GM23338 (cell line): Measurements from ENCODE around the gene STN1. TPM values are rescaled to one million over a fixed set of nuclear protein-coding genes. Genes with fewer than 3 reads are reported as not detected.

Source experiments
- ATAC-seq: fragments of 200-7000 bp; cut with Tn5 transposase; 3 replicates; pipeline ENCODE4 v1.9.1; 2020
- DNase-seq: peaks from one replicate; pipeline ENCODE4 v3.0.0-alpha.2; 2015; ENCODE audit warnings: low spot score
- H2AFZ ChIP-seq: fragments of 200-600 bp; sonication (generic); 2 replicates; pipeline ENCODE4 v1.8.0; 2016; ENCODE audit warnings: antibody characterized with exemption, mild to moderate bottlenecking, moderate library complexity
- H3F3A ChIP-seq: fragments of 200-600 bp; sonication (generic); replicated peaks from 2 replicates; pipeline ENCODE4 v1.8.0; 2017; ENCODE audit warnings: antibody characterized with exemption, mixed run types, low read depth
- H3K27ac ChIP-seq: fragments of 200-600 bp; sonication (generic); 2 replicates; pipeline ENCODE4 v1.6.1; 2016; ENCODE audit warnings: low read depth
- H3K27me3 ChIP-seq: fragments of 200-600 bp; sonication (generic); 2 replicates; pipeline ENCODE4 v1.8.0; 2016; ENCODE audit warnings: mild to moderate bottlenecking, mixed run types, moderate library complexity; ENCODE audit not compliant: insufficient read depth
- H3K36me3 ChIP-seq: fragments of 200-600 bp; sonication (generic); 2 replicates; pipeline ENCODE4 v1.8.0; 2016; ENCODE audit warnings: mild to moderate bottlenecking; ENCODE audit not compliant: insufficient read depth
- H3K4me1 ChIP-seq: fragments of 200-600 bp; sonication (generic); 2 replicates; pipeline ENCODE4 v1.8.0; 2016; ENCODE audit warnings: mild to moderate bottlenecking, moderate library complexity; ENCODE audit not compliant: insufficient read depth
- H3K4me2 ChIP-seq: fragments of 200-600 bp; sonication (generic); 2 replicates; pipeline ENCODE4 v1.7.1; 2017; ENCODE audit warnings: mixed run types
- H3K4me3 ChIP-seq: fragments of 200-600 bp; sonication (generic); 2 replicates; pipeline ENCODE4 v1.6.1; 2016; ENCODE audit warnings: mixed run types
- H3K79me2 ChIP-seq: fragments of 200-600 bp; sonication (generic); replicated peaks from 2 replicates; pipeline ENCODE4 v1.8.0; 2017; ENCODE audit warnings: mild to moderate bottlenecking; ENCODE audit not compliant: insufficient read depth
- H3K9me2 ChIP-seq: fragments of 200-600 bp; sonication (generic); 2 replicates; pipeline ENCODE4 v1.8.0; 2017; ENCODE audit not compliant: insufficient read depth
- H4K20me1 ChIP-seq: fragments of 200-600 bp; sonication (generic); replicated peaks from 2 replicates; pipeline ENCODE4 v1.8.0; 2017; ENCODE audit warnings: mild to moderate bottlenecking; ENCODE audit not compliant: insufficient read depth
- H3K27ac Mint-ChIP-seq: 2 replicates; pipeline ENCODE4 v1.8.0; 2020; ENCODE audit warnings: inconsistent platforms, mild to moderate bottlenecking, moderate library complexity, mixed read lengths
- H3K27me3 Mint-ChIP-seq: 3 replicates; pipeline ENCODE4 v1.8.0; 2022; ENCODE audit warnings: low read depth, mild to moderate bottlenecking, moderate library complexity, mixed read lengths, inconsistent platforms; ENCODE audit not compliant: insufficient read depth, poor library complexity
- H3K36me3 Mint-ChIP-seq: 3 replicates; pipeline ENCODE4 v1.8.0; 2021; ENCODE audit warnings: low read depth, mild to moderate bottlenecking, inconsistent platforms, moderate library complexity, mixed read lengths
- H3K4me1 Mint-ChIP-seq: 3 replicates; pipeline ENCODE4 v1.8.0; 2020; ENCODE audit warnings: mild to moderate bottlenecking, inconsistent platforms, mixed read lengths
- H3K4me3 Mint-ChIP-seq: 3 replicates; pipeline ENCODE4 v1.8.0; 2021; ENCODE audit warnings: moderate library complexity, mild to moderate bottlenecking, inconsistent platforms, mixed read lengths
- H3K9me3 Mint-ChIP-seq: 3 replicates; pipeline ENCODE4 v1.8.0; 2020; ENCODE audit warnings: moderate library complexity, mild to moderate bottlenecking, inconsistent platforms, mixed read lengths
- EZH2 ChIP-seq: fragments of 200-600 bp; sonication (generic); IDR thresholded peaks from one replicate; pipeline ENCODE4 v1.8.0; 2017; ENCODE audit warnings: antibody characterized with exemption, mild to moderate bottlenecking, low read depth; ENCODE audit not compliant: unreplicated experiment
- EZH2phosphoT487 ChIP-seq: fragments of 200-600 bp; sonication (generic); IDR thresholded peaks from one replicate; pipeline ENCODE4 v1.8.1; 2018; ENCODE audit warnings: antibody characterized with exemption; ENCODE audit not compliant: unreplicated experiment
- JUNB ChIP-seq: IDR thresholded peaks from one replicate; pipeline ENCODE4 v1.6.1; 2016; ENCODE audit warnings: antibody characterized with exemption; ENCODE audit not compliant: unreplicated experiment
- NANOG ChIP-seq: IDR thresholded peaks from 2 replicates; pipeline ENCODE4 v1.6.1; 2016; ENCODE audit warnings: antibody characterized with exemption, borderline replicate concordance
- POLR2AphosphoS5 ChIP-seq: IDR thresholded peaks from 2 replicates; pipeline ENCODE4 v1.6.1; 2016; ENCODE audit warnings: antibody characterized with exemption, low read depth
- STAT1 ChIP-seq: IDR thresholded peaks from one replicate; pipeline ENCODE4 v1.6.1; 2016; ENCODE audit warnings: antibody characterized with exemption; ENCODE audit not compliant: unreplicated experiment
- ZNF114 ChIP-seq: fragments of 250-450 bp; sonication (Bioruptor Pico); IDR thresholded peaks from 2 replicates; pipeline ENCODE4 v1.5.0; 2020; ENCODE audit warnings: mild to moderate bottlenecking, moderate library complexity
- polyA plus RNA-seq: library from polyadenylated mRNA; unstranded; fragments of >200 nt; fragmentation: Nextera tagmentation; extraction: Ambion mirVana; gene quantifications from 2 replicates; pipeline ENCODE4 v1.2.1, GENCODE V29; 2016
- total RNA-seq: library from RNA; depleted of rRNA; stranded (reverse); fragments of >200 nt; shearing (Covaris generic); gene quantifications from 2 replicates; pipeline ENCODE4 v1.2.3, GENCODE V29; 2014
- TF ChIP-seq, protein P1 (sequence below): IDR thresholded peaks from one replicate; pipeline ENCODE4 v1.6.1; 2018; ENCODE audit warnings: antibody characterized with exemption; ENCODE audit not compliant: unreplicated experiment
- TF ChIP-seq, protein P2 (sequence below): IDR thresholded peaks from 2 replicates; pipeline ENCODE4 v1.6.1; 2016; ENCODE audit warnings: antibody characterized with exemption
- TF ChIP-seq, protein P3 (sequence below), 2 experiments: fragments of 200-600 bp in 1 of 2; sonication (generic) in 1 of 2; conservative IDR thresholded peaks; 2 replicates each; pipeline versions ENCODE4 v1.5.1 to v1.6.1; 2016 to 2017; ENCODE audit warnings: antibody characterized with exemption in 2 of 2, low read depth in 2 of 2, mild to moderate bottlenecking in 2 of 2, moderate library complexity in 1 of 2

The STN1 gene
- total and polyA plus RNA-seq, 2 experiments from 2014 or later: 7.2 to 11.3 TPM

GRCh38 chr10:103928784-103929183, 10.8 kb upstream of the STN1 start (continued):
- TF ChIP-seq, protein P1, sequence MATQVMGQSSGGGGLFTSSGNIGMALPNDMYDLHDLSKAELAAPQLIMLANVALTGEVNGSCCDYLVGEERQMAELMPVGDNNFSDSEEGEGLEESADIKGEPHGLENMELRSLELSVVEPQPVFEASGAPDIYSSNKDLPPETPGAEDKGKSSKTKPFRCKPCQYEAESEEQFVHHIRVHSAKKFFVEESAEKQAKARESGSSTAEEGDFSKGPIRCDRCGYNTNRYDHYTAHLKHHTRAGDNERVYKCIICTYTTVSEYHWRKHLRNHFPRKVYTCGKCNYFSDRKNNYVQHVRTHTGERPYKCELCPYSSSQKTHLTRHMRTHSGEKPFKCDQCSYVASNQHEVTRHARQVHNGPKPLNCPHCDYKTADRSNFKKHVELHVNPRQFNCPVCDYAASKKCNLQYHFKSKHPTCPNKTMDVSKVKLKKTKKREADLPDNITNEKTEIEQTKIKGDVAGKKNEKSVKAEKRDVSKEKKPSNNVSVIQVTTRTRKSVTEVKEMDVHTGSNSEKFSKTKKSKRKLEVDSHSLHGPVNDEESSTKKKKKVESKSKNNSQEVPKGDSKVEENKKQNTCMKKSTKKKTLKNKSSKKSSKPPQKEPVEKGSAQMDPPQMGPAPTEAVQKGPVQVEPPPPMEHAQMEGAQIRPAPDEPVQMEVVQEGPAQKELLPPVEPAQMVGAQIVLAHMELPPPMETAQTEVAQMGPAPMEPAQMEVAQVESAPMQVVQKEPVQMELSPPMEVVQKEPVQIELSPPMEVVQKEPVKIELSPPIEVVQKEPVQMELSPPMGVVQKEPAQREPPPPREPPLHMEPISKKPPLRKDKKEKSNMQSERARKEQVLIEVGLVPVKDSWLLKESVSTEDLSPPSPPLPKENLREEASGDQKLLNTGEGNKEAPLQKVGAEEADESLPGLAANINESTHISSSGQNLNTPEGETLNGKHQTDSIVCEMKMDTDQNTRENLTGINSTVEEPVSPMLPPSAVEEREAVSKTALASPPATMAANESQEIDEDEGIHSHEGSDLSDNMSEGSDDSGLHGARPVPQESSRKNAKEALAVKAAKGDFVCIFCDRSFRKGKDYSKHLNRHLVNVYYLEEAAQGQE: no peak
- TF ChIP-seq JUNB (no peak), STAT1 (no peak), EZH2 (no peak), EZH2phosphoT487 (no peak), POLR2AphosphoS5 (no peak), ZNF114 (CRISPR knock-in tag) (no peak), NANOG (no peak)
- TF ChIP-seq, protein P2, sequence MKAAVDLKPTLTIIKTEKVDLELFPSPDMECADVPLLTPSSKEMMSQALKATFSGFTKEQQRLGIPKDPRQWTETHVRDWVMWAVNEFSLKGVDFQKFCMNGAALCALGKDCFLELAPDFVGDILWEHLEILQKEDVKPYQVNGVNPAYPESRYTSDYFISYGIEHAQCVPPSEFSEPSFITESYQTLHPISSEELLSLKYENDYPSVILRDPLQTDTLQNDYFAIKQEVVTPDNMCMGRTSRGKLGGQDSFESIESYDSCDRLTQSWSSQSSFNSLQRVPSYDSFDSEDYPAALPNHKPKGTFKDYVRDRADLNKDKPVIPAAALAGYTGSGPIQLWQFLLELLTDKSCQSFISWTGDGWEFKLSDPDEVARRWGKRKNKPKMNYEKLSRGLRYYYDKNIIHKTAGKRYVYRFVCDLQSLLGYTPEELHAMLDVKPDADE: no peak
- TF ChIP-seq, protein P3, sequence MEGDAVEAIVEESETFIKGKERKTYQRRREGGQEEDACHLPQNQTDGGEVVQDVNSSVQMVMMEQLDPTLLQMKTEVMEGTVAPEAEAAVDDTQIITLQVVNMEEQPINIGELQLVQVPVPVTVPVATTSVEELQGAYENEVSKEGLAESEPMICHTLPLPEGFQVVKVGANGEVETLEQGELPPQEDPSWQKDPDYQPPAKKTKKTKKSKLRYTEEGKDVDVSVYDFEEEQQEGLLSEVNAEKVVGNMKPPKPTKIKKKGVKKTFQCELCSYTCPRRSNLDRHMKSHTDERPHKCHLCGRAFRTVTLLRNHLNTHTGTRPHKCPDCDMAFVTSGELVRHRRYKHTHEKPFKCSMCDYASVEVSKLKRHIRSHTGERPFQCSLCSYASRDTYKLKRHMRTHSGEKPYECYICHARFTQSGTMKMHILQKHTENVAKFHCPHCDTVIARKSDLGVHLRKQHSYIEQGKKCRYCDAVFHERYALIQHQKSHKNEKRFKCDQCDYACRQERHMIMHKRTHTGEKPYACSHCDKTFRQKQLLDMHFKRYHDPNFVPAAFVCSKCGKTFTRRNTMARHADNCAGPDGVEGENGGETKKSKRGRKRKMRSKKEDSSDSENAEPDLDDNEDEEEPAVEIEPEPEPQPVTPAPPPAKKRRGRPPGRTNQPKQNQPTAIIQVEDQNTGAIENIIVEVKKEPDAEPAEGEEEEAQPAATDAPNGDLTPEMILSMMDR (conservative IDR thresholded peaks at IDR 0.05; ENCODE audit: low read depth in 2 of 2): no peak

- H3K27me3 Mint-ChIP-seq: no peaks in the 10 kb centered on the region
- Histone ChIP-seq H3K79me2 (no peaks in the 10 kb centered on the region), H3K27ac (no peak overlapping the region), H3K36me3 (no peaks in the 10 kb centered on the region), H3K27me3 (no peaks in the 10 kb centered on the region), H2AFZ (no peak overlapping the region), H3K4me1 (peaks cover 17% of the 10 kb centered on the region), H3F3A (no peaks in the 10 kb centered on the region), H3K9me2 (no peaks in the 10 kb centered on the region), H3K4me3 (no peak overlapping the region), H3K4me2 (no peak overlapping the region), H4K20me1 (no peaks in the 10 kb centered on the region)
- no peak for ATAC-seq
- H3K9me3 Mint-ChIP-seq: no peaks in the 10 kb centered on the region
- H3K27ac Mint-ChIP-seq: no peak overlapping the region
- H3K4me1 Mint-ChIP-seq: peaks cover 18% of the 10 kb centered on the region
- H3K4me3 Mint-ChIP-seq: no peak overlapping the region
- DNase-seq: peak; percentile 9
- H3K36me3 Mint-ChIP-seq: no peaks in the 10 kb centered on the region
- TF ChIP-seq, protein P3 (conservative IDR thresholded peaks at IDR 0.05; ENCODE audit: low read depth in 2 of 2): 0 out of 4 replicates have a peak, but pooled peaks of 1 of the 2 experiments have one; percentile 8
- TF ChIP-seq ZNF114 (CRISPR knock-in tag) (no peak), POLR2AphosphoS5 (no peak), EZH2 (no peak)
Measured at GRCh38 chr10:103926722-103927319, 8.8 kb upstream of the STN1 start.
